HG03060 (cell line): ENCODE measurements around the gene RBBP7.
"Not testable (repeated sequence)": the region's sequence is repeated elsewhere in the genome, so short reads cannot be mapped to it uniquely, and the experiment has no call there.

ENCODE experiments used
- ATAC-seq: cut with Tn5 transposase; IDR thresholded peaks from one replicate; pipeline ENCODE4 v1.9.1; 2021; ENCODE audit warnings: low read depth, moderate number of reproducible peaks; ENCODE audit not compliant: unreplicated experiment

RBBP7 gene

GRCh38 chrX:16868920-16869319 is 1.2 kb downstream of the RBBP7 start:
- ATAC-seq: no peak

GRCh38 chrX:16867947-16868346 is 2.2 kb downstream of the RBBP7 start:
- ATAC-seq: no peak

- ATAC-seq: no peak
These were observed 7.3 kb downstream of the RBBP7 start for GRCh38 chrX:16862829-16863228.

GRCh38 chrX:16856744-16857143 is 13.4 kb downstream of the RBBP7 start:
- no peak for ATAC-seq

- not testable (repeated sequence) for ATAC-seq
These were observed 14.1 kb downstream of the RBBP7 start for GRCh38 chrX:16856076-16856404.

- no peak for ATAC-seq
These were observed 14.6 kb downstream of the RBBP7 start for GRCh38 chrX:16855363-16856075.

GRCh38 chrX:16853537-16853936 is 16.6 kb downstream of the RBBP7 start:
- ATAC-seq: no peak

GRCh38 chrX:16852617-16853179 is 17.5 kb downstream of the RBBP7 start:
- ATAC-seq: no peak

GRCh38 chrX:16851827-16852226 is 18.3 kb downstream of the RBBP7 start:
- ATAC-seq: no peak

GRCh38 chrX:16851421-16851820 is 18.7 kb downstream of the RBBP7 start:
- no peak for ATAC-seq

- ATAC-seq: no peak
These were observed 21.6 kb downstream of the RBBP7 start for GRCh38 chrX:16848541-16848940.

GRCh38 chrX:16845686-16846085 is 24.5 kb downstream of the RBBP7 start:
- ATAC-seq: no peak

- no peak for ATAC-seq
These were observed 26.8 kb downstream of the RBBP7 start for GRCh38 chrX:16843208-16843909.

- ATAC-seq: no peak
These were observed 27.5 kb downstream of the RBBP7 start for GRCh38 chrX:16842684-16843083.

- no peak for ATAC-seq
These were observed 30.2 kb downstream of the RBBP7 start for GRCh38 chrX:16839852-16840460.

- no peak for ATAC-seq
These were observed 30.8 kb downstream of the RBBP7 start for GRCh38 chrX:16839219-16839851.

GRCh38 chrX:16838202-16839066 is 31.7 kb downstream of the RBBP7 start:
- no peak for ATAC-seq

- ATAC-seq: no peak
These were observed 33.8 kb downstream of the RBBP7 start for GRCh38 chrX:16836371-16836770.

- ATAC-seq: no peak
These were observed 35.4 kb downstream of the RBBP7 start for GRCh38 chrX:16834806-16835205.

- ATAC-seq: no peak
These were observed 37.9 kb downstream of the RBBP7 start for GRCh38 chrX:16832301-16832700.
